ENCODE measurements around the gene ZNF77. TPM values are rescaled to one million over a fixed set of nuclear protein-coding genes. Genes with fewer than 3 reads are reported as not detected.
"Not testable (repeated sequence)": the region's sequence is repeated elsewhere in the genome, so short reads cannot be mapped to it uniquely, and the experiment has no call there.

Gene ZNF77
- total RNA-seq, 6 experiments from 2014 or later: 1.1 to 1.5 (median 1.3) TPM

DNA sequence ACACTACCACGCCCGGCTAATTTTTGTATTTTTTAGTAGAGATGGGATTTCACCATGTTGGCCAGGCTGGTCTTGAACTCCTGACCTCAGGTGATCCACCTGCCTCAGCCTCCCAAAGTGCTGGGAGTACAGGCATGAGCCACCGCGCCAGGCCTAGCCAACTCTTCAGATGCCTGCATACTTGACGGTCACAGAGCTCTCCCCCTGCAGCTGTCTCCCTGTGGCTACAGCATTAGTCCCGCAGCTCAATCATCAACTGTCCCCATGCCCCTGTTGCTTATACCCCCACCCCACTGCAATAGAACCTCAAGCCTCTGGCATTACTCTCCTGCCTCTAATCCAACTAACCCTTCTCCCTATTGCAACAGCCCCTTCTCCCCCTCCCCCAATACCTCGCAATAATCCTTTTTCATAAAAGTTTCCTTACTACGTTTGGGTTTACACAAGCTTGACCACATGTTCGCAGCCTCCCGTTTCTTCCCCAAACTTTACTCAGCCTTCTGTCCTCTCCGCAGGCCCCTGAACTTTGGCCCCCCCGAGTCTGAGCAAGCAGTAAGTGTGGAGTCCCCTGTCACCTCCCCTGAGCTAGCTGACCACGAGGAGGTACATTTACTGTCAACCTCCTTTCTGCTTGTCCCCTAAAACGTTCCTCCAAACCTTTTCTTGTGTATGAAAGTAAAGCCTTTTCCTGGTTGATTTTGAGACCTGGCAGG lies 1.7 kb downstream of the ZNF77 start:
- 66% methylated on average over 11 of the region's 14 CpGs for WGBS (ENCODE audit: insufficient coverage, low coverage, low lambda C conversion rate, missing lambda C conversion rate)

DNA sequence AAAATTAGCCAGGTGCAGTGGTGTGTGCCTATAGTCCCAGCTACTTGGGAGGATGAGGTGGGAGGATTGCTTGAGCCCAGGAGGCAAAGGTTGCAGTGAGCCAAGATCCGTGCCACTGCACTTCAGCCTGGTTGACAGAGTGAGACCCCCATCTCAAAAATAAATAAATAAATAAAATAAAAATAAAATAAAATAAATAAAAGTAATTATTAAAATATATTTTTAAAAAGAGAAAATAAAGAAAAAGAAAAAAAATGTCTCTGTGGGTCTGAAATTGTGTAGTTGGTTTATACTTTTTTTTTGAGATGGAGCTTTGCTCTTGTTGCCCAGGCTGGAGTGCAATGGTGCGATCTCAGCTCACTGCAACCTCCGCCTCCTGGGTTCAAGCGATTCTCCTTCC lies 8.9 kb downstream of the ZNF77 start:
- Histone ChIP-seq H3K36me3 (peaks cover 0 to 38% (median 21%) of the 10 kb centered on the region in 4 donors), H3K9me3 (peaks cover 0 to 29% (median 7%) of the 10 kb centered on the region in 4 donors)
- H3K4me3 ChIP-seq; H3K27me3 ChIP-seq; ATAC-seq; H3K4me1 ChIP-seq; DNase-seq; intact Hi-C loops (cut with DNase I); H3K27ac ChIP-seq: not testable (repeated sequence)
- WGBS (ENCODE audit: insufficient coverage, low coverage, low lambda C conversion rate, missing lambda C conversion rate): 100% methylated on average over 4 of the region's 4 CpGs

More for the DNA sequence above, 1.7 kb downstream of the ZNF77 start:
- Histone ChIP-seq H3K36me3 (peaks cover 0 to 9% (median under 1%) of the 10 kb centered on the region in 4 donors), H3K27ac (no peak overlapping the region), H3K9me3 (no peaks in the 10 kb centered on the region), H3K27me3 (no peaks in the 10 kb centered on the region), H3K4me3 (no peak overlapping the region), H3K4me1 (peaks cover 0 to 11% (median 0%) of the 10 kb centered on the region in 4 donors)
- TF ChIP-seq, protein P1, sequence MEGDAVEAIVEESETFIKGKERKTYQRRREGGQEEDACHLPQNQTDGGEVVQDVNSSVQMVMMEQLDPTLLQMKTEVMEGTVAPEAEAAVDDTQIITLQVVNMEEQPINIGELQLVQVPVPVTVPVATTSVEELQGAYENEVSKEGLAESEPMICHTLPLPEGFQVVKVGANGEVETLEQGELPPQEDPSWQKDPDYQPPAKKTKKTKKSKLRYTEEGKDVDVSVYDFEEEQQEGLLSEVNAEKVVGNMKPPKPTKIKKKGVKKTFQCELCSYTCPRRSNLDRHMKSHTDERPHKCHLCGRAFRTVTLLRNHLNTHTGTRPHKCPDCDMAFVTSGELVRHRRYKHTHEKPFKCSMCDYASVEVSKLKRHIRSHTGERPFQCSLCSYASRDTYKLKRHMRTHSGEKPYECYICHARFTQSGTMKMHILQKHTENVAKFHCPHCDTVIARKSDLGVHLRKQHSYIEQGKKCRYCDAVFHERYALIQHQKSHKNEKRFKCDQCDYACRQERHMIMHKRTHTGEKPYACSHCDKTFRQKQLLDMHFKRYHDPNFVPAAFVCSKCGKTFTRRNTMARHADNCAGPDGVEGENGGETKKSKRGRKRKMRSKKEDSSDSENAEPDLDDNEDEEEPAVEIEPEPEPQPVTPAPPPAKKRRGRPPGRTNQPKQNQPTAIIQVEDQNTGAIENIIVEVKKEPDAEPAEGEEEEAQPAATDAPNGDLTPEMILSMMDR (IDR thresholded peaks at IDR 0.05): no peak
- TF ChIP-seq POLR2A (IDR thresholded peaks at IDR 0.05): no peak
- intact Hi-C loops (cut with DNase I): no loop called here
- DNase-seq (no peak), ATAC-seq (no peak)

DNA sequence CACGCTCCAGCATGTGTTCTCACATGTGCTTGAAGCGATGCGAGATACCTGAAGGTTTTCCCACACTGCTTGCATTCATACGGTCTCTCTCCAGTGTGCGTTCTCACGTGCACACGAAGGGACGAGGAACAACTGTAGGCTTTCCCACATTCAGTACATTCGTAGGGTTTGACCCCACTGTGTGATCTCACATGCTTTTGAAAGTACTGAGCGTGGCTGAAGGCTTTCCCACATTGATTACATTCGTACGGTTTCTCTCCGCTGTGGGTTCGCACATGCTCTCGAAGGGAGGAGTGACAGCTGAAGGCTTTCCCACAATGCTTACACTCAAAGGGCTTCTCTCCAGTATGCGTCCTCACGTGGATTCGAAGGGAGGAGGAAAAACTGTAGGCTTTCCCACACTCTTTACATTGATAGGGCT lies 11.3 kb downstream of the ZNF77 start:
- peaks cover 0 to 29% (median 7%) of the 10 kb centered on the region in 4 donors for H3K9me3 ChIP-seq
- ATAC-seq: no peak

DNA sequence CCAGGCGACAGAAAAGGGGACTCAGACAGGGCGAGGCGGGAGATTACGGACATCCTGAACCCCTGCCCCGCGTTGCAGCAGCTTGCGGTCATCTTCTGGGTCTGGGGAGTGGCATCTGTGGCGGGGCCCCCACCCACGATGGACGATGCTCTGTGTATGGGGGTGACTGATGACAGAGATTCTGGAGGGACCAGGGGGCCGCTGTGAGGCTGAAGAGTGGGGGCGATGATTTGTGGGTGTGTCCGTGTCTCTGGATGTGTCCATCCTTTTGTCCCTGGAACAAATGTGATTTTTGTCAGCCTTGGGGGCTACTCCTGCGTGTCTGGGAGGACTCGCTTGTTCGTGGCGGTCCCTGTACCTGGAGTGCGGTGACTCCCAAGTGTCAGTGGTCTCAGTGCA lies 17.7 kb downstream of the ZNF77 start:
- H3K36me3 ChIP-seq: no peaks in the 10 kb centered on the region
- TF ChIP-seq, protein P1 (IDR thresholded peaks at IDR 0.05): no peak
- no peak for TF ChIP-seq POLR2A (IDR thresholded peaks at IDR 0.05)
- H3K4me1 ChIP-seq: peaks cover 0 to 8% (median 0%) of the 10 kb centered on the region in 4 donors
- WGBS (ENCODE audit: insufficient coverage, low coverage, low lambda C conversion rate, missing lambda C conversion rate): 93% methylated on average over 5 of the region's 18 CpGs
- intact Hi-C loops (cut with DNase I): no loop called here
- ATAC-seq: no peak
- no peak overlapping the region for H3K4me3 ChIP-seq
- H3K9me3 ChIP-seq: peaks cover 0 to under 1% (median 0%) of the 10 kb centered on the region in 4 donors
- DNase-seq: no peak
- no peaks in the 10 kb centered on the region for H3K27me3 ChIP-seq
- no peak overlapping the region for H3K27ac ChIP-seq

More for the DNA sequence above, 11.3 kb downstream of the ZNF77 start:
- no peak for DNase-seq
- peaks cover 0 to 32% (median 21%) of the 10 kb centered on the region in 4 donors for H3K36me3 ChIP-seq
- no peaks in the 10 kb centered on the region for H3K27me3 ChIP-seq
- H3K27ac ChIP-seq: no peak overlapping the region
- TF ChIP-seq, protein P1 (IDR thresholded peaks at IDR 0.05): no peak
- no peak for TF ChIP-seq POLR2A (IDR thresholded peaks at IDR 0.05)
- no peaks in the 10 kb centered on the region for H3K4me1 ChIP-seq
- H3K4me3 ChIP-seq: no peak overlapping the region
- WGBS (ENCODE audit: insufficient coverage, low coverage, low lambda C conversion rate, missing lambda C conversion rate): 99% methylated on average over 14 of the region's 18 CpGs
- intact Hi-C loops (cut with DNase I): no loop called here

DNA sequence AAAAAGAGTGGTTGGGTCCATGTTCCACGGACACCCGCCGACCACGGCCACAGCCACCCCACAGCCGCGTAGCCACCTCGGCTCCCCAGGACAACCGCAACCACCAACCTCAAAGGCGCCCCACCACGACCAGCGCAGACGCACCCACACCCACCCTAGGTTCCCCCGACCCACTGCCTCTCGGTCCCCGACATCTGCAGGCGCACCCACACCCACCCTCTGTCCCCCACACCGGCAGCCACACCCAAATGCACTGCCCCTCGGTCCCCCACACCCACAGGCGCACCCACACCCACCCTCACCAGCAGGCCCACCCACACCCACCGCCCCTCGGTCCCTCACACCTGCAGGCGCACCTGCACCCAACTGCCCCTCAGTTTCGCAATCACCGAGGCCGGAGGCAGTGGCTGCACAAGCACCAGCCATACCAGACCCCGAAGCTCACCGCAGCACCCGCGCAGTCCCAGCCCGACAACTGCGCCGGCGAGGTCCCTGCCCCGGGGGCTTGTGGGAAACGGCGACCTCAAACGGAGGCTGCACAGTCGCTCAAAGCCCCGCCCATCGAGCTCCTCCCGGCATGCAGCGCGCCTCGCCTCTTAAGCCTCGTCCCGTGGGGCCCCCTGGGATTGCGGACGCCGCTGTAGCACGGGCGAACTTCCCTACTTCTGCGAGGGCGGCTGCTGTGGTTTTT lies 18.3 kb downstream of the ZNF77 start:
- Histone ChIP-seq H3K4me3 (no peak overlapping the region), H3K9me3 (no peaks in the 10 kb centered on the region), H3K36me3 (no peaks in the 10 kb centered on the region), H3K27ac (no peak overlapping the region), H3K4me1 (peaks cover 0 to 8% (median 0%) of the 10 kb centered on the region in 4 donors), H3K27me3 (no peaks in the 10 kb centered on the region)
- WGBS (ENCODE audit: insufficient coverage, low coverage, low lambda C conversion rate, missing lambda C conversion rate): 100% methylated on average over 14 of the region's 53 CpGs
- ATAC-seq: peak in 1 of 4 donors; percentile 38
- DNase-seq: no peak
- intact Hi-C loops (cut with DNase I): no loop called here
- TF ChIP-seq POLR2A (IDR thresholded peaks at IDR 0.05): no peak
- TF ChIP-seq, protein P1 (IDR thresholded peaks at IDR 0.05): no peak
